Neural cell (in vitro differentiated cells): ENCODE measurements around the gene RPL35. TPM values are rescaled to one million over a fixed set of nuclear protein-coding genes. Genes with fewer than 3 reads are reported as not detected.

Experiments
- H2AFZ ChIP-seq: fragments of 200-600, 300-800 bp; sonication (generic), shearing (Covaris generic); 2 replicates; pipeline ENCODE4 v1.6.0; 2014; ENCODE audit warnings: low read depth, mild to moderate bottlenecking, antibody characterized with exemption, low read length, moderate library complexity
- H3F3A ChIP-seq: fragments of 200-600 bp; shearing (Covaris generic); 2 replicates; pipeline ENCODE4 v1.6.1; 2016; ENCODE audit warnings: mild to moderate bottlenecking, moderate library complexity, mixed read lengths, antibody characterized with exemption, low read length; ENCODE audit not compliant: insufficient read depth, poor library complexity, severe bottlenecking
- H3K27ac ChIP-seq: fragments of 200-600, 300-800 bp; sonication (generic), shearing (Covaris generic); 2 replicates; pipeline ENCODE4 v1.5.1; 2014; ENCODE audit warnings: mild to moderate bottlenecking, low read length, moderate library complexity
- H3K27me3 ChIP-seq: fragments of 300-800, 200-600 bp; sonication (generic), shearing (Covaris generic); 2 replicates; pipeline ENCODE4 v1.6.0; 2014; ENCODE audit warnings: mild to moderate bottlenecking, low read depth, low read length, moderate library complexity; ENCODE audit not compliant: insufficient read depth
- H3K36me3 ChIP-seq: fragments of 300-800, 200-600 bp; sonication (generic), shearing (Covaris generic); 2 replicates; pipeline ENCODE4 v1.5.1; 2014; ENCODE audit warnings: mild to moderate bottlenecking, antibody characterized with exemption, low read length, moderate library complexity; ENCODE audit not compliant: insufficient read depth
- H3K4me2 ChIP-seq: fragments of 300-800, 200-600 bp; sonication (generic), shearing (Covaris generic); 2 replicates; pipeline ENCODE4 v1.6.0; 2014; ENCODE audit warnings: mild to moderate bottlenecking, low read length
- H3K4me3 ChIP-seq: fragments of 300-800, 200-600 bp; sonication (generic), shearing (Covaris generic); 2 replicates; pipeline ENCODE4 v1.5.1; 2014; ENCODE audit warnings: mild to moderate bottlenecking, low read length, moderate library complexity
- H3K79me2 ChIP-seq: fragments of 200-600 bp; shearing (Covaris generic); replicated peaks from 2 replicates; pipeline ENCODE4 v1.6.0; 2014; ENCODE audit warnings: mild to moderate bottlenecking, low read length, moderate library complexity; ENCODE audit not compliant: insufficient read depth
- H3K9ac ChIP-seq: fragments of 300-800, 200-600 bp; sonication (generic), shearing (Covaris generic); 2 replicates; pipeline ENCODE4 v1.6.1; 2016; ENCODE audit warnings: mild to moderate bottlenecking, low read length, mixed read lengths
- H3K9me2 ChIP-seq: fragments of 200-600 bp; shearing (Covaris generic); 2 replicates; pipeline ENCODE4 v1.6.1; 2016; ENCODE audit warnings: mild to moderate bottlenecking, low read length, mixed read lengths; ENCODE audit not compliant: insufficient read depth
- H3K9me3 ChIP-seq: fragments of 200-600, 300-800 bp; sonication (generic), shearing (Covaris generic); 2 replicates; pipeline ENCODE4 v1.6.1; 2016; ENCODE audit warnings: mild to moderate bottlenecking, mixed run types, low read length, moderate library complexity, mixed read lengths
- H4K20me1 ChIP-seq: fragments of 200-600 bp; shearing (Covaris generic); 2 replicates; pipeline ENCODE4 v1.6.1; 2016; ENCODE audit warnings: mild to moderate bottlenecking, mixed run types; ENCODE audit not compliant: insufficient read depth
- EP300 ChIP-seq: fragments of 450-650 bp; conservative IDR thresholded peaks from 2 replicates; pipeline ENCODE4 v1.6.1; 2014; ENCODE audit warnings: antibody characterized with exemption, mild to moderate bottlenecking, moderate library complexity; ENCODE audit not compliant: poor library complexity, severe bottlenecking
- EZH2 ChIP-seq: fragments of 200-600, 300-800 bp; shearing (Covaris generic), sonication (generic); IDR thresholded peaks from 2 replicates; pipeline ENCODE4 v1.6.1; 2014; ENCODE audit warnings: antibody characterized with exemption, low read length, borderline replicate concordance, mild to moderate bottlenecking; ENCODE audit not compliant: insufficient read depth, poor library complexity, severe bottlenecking
- MXI1 ChIP-seq: fragments of 450-650 bp; conservative IDR thresholded peaks from 2 replicates; pipeline ENCODE4 v1.6.1; 2014; ENCODE audit warnings: antibody characterized with exemption, mild to moderate bottlenecking; ENCODE audit not compliant: poor library complexity, severe bottlenecking
- POLR2AphosphoS5 ChIP-seq: IDR thresholded peaks from 2 replicates; pipeline ENCODE4 v1.6.1; 2012
- SMC3 ChIP-seq: fragments of 450-650 bp; conservative IDR thresholded peaks from 2 replicates; pipeline ENCODE4 v1.6.1; 2014; ENCODE audit warnings: antibody characterized with exemption, mild to moderate bottlenecking, moderate library complexity; ENCODE audit not compliant: poor library complexity
- TAF1 ChIP-seq: IDR thresholded peaks from 2 replicates; pipeline ENCODE4 v1.6.1; 2012; ENCODE audit warnings: low read depth
- polyA plus RNA-seq: library from polyadenylated mRNA; depleted of rRNA; stranded (reverse); fragments of >200 nt; gene quantifications from 2 replicates; pipeline ENCODE4 v1.2.3, GENCODE V29; 2014
- TF ChIP-seq, protein P1 (sequence below): fragments of 450-650 bp; IDR thresholded peaks from 2 replicates; pipeline ENCODE4 v1.5.1; 2014; ENCODE audit warnings: antibody characterized with exemption, mild to moderate bottlenecking, moderate library complexity; ENCODE audit not compliant: poor library complexity, severe bottlenecking
- TF ChIP-seq, protein P2 (sequence below): IDR thresholded peaks from 2 replicates; pipeline ENCODE4 v1.6.1; 2012; ENCODE audit warnings: borderline replicate concordance

Gene RPL35
- polyA plus RNA-seq, 1 donor from 2014 or later, result 2,116 TPM

- Histone ChIP-seq H3K9me3 (no peaks in the 10 kb centered on the region), H3K27ac (no peak overlapping the region), H3K36me3 (no peaks in the 10 kb centered on the region), H4K20me1 (no peaks in the 10 kb centered on the region), H3K4me3 (no peak overlapping the region), H2AFZ (no peak overlapping the region), H3K9me2 (no peaks in the 10 kb centered on the region), H3K27me3 (no peaks in the 10 kb centered on the region), H3K4me2 (no peak overlapping the region), H3K9ac (no peak overlapping the region), H3F3A (no peaks in the 10 kb centered on the region), H3K79me2 (no peaks in the 10 kb centered on the region)
- TF ChIP-seq TAF1, result no peak
- no peak for TF ChIP-seq SMC3
- TF ChIP-seq MXI1, result no peak
- no peak for TF ChIP-seq EP300
- TF ChIP-seq, protein P1, sequence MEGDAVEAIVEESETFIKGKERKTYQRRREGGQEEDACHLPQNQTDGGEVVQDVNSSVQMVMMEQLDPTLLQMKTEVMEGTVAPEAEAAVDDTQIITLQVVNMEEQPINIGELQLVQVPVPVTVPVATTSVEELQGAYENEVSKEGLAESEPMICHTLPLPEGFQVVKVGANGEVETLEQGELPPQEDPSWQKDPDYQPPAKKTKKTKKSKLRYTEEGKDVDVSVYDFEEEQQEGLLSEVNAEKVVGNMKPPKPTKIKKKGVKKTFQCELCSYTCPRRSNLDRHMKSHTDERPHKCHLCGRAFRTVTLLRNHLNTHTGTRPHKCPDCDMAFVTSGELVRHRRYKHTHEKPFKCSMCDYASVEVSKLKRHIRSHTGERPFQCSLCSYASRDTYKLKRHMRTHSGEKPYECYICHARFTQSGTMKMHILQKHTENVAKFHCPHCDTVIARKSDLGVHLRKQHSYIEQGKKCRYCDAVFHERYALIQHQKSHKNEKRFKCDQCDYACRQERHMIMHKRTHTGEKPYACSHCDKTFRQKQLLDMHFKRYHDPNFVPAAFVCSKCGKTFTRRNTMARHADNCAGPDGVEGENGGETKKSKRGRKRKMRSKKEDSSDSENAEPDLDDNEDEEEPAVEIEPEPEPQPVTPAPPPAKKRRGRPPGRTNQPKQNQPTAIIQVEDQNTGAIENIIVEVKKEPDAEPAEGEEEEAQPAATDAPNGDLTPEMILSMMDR, result no peak
- no peak for TF ChIP-seq EZH2
- TF ChIP-seq POLR2AphosphoS5, result no peak
- TF ChIP-seq, protein P2, sequence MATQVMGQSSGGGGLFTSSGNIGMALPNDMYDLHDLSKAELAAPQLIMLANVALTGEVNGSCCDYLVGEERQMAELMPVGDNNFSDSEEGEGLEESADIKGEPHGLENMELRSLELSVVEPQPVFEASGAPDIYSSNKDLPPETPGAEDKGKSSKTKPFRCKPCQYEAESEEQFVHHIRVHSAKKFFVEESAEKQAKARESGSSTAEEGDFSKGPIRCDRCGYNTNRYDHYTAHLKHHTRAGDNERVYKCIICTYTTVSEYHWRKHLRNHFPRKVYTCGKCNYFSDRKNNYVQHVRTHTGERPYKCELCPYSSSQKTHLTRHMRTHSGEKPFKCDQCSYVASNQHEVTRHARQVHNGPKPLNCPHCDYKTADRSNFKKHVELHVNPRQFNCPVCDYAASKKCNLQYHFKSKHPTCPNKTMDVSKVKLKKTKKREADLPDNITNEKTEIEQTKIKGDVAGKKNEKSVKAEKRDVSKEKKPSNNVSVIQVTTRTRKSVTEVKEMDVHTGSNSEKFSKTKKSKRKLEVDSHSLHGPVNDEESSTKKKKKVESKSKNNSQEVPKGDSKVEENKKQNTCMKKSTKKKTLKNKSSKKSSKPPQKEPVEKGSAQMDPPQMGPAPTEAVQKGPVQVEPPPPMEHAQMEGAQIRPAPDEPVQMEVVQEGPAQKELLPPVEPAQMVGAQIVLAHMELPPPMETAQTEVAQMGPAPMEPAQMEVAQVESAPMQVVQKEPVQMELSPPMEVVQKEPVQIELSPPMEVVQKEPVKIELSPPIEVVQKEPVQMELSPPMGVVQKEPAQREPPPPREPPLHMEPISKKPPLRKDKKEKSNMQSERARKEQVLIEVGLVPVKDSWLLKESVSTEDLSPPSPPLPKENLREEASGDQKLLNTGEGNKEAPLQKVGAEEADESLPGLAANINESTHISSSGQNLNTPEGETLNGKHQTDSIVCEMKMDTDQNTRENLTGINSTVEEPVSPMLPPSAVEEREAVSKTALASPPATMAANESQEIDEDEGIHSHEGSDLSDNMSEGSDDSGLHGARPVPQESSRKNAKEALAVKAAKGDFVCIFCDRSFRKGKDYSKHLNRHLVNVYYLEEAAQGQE, result no peak
Observed at GRCh38 chr9:124820698-124821623, 40.8 kb downstream of the RPL35 start.

DNA sequence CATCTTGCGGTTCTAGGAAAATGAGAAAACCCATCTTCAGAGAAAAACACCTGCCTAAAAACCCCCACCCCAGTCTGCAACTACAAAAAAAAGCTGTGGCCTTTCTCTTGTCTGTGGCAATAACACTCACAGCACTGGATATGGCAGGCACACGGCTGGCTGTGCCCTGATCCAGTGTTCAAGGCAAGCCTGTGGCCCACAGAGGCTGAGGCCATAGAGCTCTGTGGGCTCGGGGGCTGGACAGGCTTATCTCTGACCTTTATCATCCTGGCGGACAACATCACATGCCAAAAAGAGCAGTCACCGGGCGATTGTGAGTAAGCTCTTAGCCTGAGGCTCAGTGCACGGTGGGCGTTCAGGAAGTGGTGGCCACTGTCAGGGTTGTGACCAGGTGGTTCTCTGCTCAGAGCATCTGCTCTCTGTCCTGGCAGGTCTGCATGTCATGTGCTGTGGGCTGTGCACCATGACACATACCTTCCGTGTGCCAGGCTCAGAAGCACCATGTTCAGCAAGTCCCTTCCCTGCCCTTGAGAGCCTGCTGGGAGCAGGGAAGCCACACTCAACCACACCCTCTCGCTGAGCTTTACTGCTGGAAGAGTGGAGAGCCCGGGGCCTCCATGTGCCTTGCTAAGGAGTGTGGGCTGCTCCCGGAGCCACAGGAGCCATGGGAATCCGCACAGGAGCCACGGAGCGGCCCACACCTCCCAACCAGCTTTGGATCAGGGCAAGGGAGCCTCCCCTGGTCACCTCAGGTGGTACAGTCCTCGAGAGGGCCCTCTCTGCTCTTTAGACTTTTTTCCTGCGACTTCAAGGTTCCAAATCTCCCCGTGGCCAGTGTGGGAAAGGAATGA, 43.1 kb downstream of the RPL35 start:
- no peaks in the 10 kb centered on the region for H3K9me2 ChIP-seq
- H3K27ac ChIP-seq, result no peak overlapping the region
- H3K36me3 ChIP-seq, result no peaks in the 10 kb centered on the region
- H3F3A ChIP-seq, result no peaks in the 10 kb centered on the region
- H3K4me3 ChIP-seq, result no peak overlapping the region
- H3K9me3 ChIP-seq, result no peaks in the 10 kb centered on the region
- TF ChIP-seq EZH2 (no peak), TAF1 (no peak), POLR2AphosphoS5 (no peak), SMC3 (no peak), MXI1 (no peak), EP300 (no peak)
- TF ChIP-seq, protein P2, result no peak
- TF ChIP-seq, protein P1, result no peak
- no peak overlapping the region for H3K9ac ChIP-seq
- no peaks in the 10 kb centered on the region for H3K79me2 ChIP-seq
- H4K20me1 ChIP-seq, result no peaks in the 10 kb centered on the region
- H3K27me3 ChIP-seq, result no peaks in the 10 kb centered on the region
- no peak overlapping the region for H2AFZ ChIP-seq
- H3K4me2 ChIP-seq, result no peak overlapping the region
